ENCODE results near the gene GSTM3. TPM values are rescaled to one million over a fixed set of nuclear protein-coding genes. Genes with fewer than 3 reads are reported as not detected.

The GSTM3 gene
- total RNA-seq, 1 experiment from 2014 or later = 2.2 TPM

DNA sequence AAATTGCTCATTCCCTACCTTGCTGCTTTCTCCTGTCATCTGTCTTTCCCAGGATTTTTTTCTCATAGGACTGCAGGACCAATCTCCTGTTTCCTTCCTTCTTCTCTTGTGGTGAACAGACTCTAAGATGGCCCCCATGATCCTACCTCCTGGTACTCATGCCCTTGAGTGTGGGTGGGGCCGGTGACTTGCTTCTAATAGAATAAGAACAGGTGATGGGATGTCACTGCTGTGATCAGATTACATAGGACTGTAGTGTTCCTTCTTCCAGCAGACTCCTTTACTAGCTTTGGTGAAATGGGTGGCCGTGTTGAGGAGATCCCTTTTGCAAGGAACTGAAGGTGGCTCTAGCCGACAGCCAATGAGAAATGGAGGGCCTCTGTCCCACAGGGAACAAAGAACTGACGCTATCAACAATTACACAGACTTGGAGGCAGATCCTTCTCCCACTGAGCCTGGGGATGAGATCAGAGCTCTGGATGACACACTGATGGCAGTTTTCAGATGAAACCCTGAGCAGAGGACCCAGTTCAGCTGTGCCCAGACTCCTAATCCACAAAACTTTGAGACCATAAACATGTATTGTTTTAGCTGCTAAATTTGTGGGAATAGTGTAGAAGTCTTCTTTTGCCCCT lies 7.5 kb downstream of the GSTM3 start:
- Mint-ChIP-seq H3K27me3 (ENCODE audit: low read depth) (peaks cover 45% of the 10 kb centered on the region), H3K27ac (no peak overlapping the region), H3K4me3 (no peak overlapping the region), H3K36me3 (0 out of 2 replicates have a peak, but pooled peaks cover 2% of the 10 kb centered on the region), H3K9me3 (peaks cover 14% of the 10 kb centered on the region), H3K4me1 (peaks cover 13% of the 10 kb centered on the region)
- TF ChIP-seq PREB (CRISPR knock-in tag; IDR thresholded peaks at IDR 0.05; ENCODE audit: borderline replicate concordance) = no peak
- TF ChIP-seq, protein P1, sequence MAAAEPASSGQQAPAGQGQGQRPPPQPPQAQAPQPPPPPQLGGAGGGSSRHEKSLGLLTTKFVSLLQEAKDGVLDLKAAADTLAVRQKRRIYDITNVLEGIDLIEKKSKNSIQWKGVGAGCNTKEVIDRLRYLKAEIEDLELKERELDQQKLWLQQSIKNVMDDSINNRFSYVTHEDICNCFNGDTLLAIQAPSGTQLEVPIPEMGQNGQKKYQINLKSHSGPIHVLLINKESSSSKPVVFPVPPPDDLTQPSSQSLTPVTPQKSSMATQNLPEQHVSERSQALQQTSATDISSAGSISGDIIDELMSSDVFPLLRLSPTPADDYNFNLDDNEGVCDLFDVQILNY (CRISPR knock-in tag; IDR thresholded peaks at IDR 0.05) = no peak
- TF ChIP-seq, protein P2, sequence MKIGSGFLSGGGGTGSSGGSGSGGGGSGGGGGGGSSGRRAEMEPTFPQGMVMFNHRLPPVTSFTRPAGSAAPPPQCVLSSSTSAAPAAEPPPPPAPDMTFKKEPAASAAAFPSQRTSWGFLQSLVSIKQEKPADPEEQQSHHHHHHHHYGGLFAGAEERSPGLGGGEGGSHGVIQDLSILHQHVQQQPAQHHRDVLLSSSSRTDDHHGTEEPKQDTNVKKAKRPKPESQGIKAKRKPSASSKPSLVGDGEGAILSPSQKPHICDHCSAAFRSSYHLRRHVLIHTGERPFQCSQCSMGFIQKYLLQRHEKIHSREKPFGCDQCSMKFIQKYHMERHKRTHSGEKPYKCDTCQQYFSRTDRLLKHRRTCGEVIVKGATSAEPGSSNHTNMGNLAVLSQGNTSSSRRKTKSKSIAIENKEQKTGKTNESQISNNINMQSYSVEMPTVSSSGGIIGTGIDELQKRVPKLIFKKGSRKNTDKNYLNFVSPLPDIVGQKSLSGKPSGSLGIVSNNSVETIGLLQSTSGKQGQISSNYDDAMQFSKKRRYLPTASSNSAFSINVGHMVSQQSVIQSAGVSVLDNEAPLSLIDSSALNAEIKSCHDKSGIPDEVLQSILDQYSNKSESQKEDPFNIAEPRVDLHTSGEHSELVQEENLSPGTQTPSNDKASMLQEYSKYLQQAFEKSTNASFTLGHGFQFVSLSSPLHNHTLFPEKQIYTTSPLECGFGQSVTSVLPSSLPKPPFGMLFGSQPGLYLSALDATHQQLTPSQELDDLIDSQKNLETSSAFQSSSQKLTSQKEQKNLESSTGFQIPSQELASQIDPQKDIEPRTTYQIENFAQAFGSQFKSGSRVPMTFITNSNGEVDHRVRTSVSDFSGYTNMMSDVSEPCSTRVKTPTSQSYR (CRISPR knock-in tag; IDR thresholded peaks at IDR 0.05) = no peak
- TF ChIP-seq GABPB1 (CRISPR knock-in tag; IDR thresholded peaks at IDR 0.05) = no peak
- no peak for TF ChIP-seq ZNF423 (CRISPR knock-in tag; IDR thresholded peaks at IDR 0.05)
- TF ChIP-seq RELA (CRISPR knock-in tag; IDR thresholded peaks at IDR 0.05; ENCODE audit: borderline replicate concordance) = no peak
- no peak for TF ChIP-seq TEAD4 (CRISPR knock-in tag; IDR thresholded peaks at IDR 0.05)
- TF ChIP-seq, protein P3, sequence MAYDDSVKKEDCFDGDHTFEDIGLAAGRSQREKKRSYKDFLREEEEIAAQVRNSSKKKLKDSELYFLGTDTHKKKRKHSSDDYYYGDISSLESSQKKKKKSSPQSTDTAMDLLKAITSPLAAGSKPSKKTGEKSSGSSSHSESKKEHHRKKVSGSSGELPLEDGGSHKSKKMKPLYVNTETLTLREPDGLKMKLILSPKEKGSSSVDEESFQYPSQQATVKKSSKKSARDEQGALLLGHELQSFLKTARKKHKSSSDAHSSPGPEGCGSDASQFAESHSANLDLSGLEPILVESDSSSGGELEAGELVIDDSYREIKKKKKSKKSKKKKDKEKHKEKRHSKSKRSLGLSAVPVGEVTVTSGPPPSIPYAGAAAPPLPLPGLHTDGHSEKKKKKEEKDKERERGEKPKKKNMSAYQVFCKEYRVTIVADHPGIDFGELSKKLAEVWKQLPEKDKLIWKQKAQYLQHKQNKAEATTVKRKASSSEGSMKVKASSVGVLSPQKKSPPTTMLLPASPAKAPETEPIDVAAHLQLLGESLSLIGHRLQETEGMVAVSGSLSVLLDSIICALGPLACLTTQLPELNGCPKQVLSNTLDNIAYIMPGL (CRISPR knock-in tag; IDR thresholded peaks at IDR 0.05) = no peak
- TF ChIP-seq NFE2L1 (CRISPR knock-in tag; IDR thresholded peaks at IDR 0.05) = no peak
- TF ChIP-seq AR (CRISPR knock-in tag; IDR thresholded peaks at IDR 0.05) = no peak
- no peak for TF ChIP-seq FOXJ3 (CRISPR knock-in tag; IDR thresholded peaks at IDR 0.05; ENCODE audit: borderline replicate concordance)
- no peak for TF ChIP-seq NFYB (CRISPR knock-in tag; conservative IDR thresholded peaks at IDR 0.05; ENCODE audit: low read depth)
- TF ChIP-seq, protein P4, sequence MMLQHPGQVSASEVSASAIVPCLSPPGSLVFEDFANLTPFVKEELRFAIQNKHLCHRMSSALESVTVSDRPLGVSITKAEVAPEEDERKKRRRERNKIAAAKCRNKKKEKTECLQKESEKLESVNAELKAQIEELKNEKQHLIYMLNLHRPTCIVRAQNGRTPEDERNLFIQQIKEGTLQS (CRISPR knock-in tag; conservative IDR thresholded peaks at IDR 0.05) = no peak
- no peak for TF ChIP-seq MXD4 (CRISPR knock-in tag; IDR thresholded peaks at IDR 0.05; ENCODE audit: borderline replicate concordance)
- TF ChIP-seq, protein P5, sequence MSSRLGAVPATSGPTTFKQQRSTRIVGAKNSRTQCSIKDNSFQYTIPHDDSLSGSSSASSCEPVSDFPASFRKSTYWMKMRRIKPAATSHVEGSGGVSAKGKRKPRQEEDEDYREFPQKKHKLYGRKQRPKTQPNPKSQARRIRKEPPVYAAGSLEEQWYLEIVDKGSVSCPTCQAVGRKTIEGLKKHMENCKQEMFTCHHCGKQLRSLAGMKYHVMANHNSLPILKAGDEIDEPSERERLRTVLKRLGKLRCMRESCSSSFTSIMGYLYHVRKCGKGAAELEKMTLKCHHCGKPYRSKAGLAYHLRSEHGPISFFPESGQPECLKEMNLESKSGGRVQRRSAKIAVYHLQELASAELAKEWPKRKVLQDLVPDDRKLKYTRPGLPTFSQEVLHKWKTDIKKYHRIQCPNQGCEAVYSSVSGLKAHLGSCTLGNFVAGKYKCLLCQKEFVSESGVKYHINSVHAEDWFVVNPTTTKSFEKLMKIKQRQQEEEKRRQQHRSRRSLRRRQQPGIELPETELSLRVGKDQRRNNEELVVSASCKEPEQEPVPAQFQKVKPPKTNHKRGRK (CRISPR knock-in tag; IDR thresholded peaks at IDR 0.05; ENCODE audit: borderline replicate concordance) = no peak
- TF ChIP-seq PRDM15 (CRISPR knock-in tag; IDR thresholded peaks at IDR 0.05) = no peak
- DNase-seq (ENCODE audit: low spot score) = no peak
- ATAC-seq = no peak
- POLR2A ChIA-PET = no interaction called here
- CTCF ChIA-PET = interaction anchor here (1.0 to 2.2 kb wide), 2 partner anchors 93 to 103 kb away, joined by 6 to 8 read pairs; no protein-coding TSS in a partner anchor
